HepG2 (cell line): Measurements from ENCODE around the gene MPZL3. TPM values are rescaled to one million over a fixed set of nuclear protein-coding genes. Genes with fewer than 3 reads are reported as not detected.
A peak's percentile ranks its signal among the peaks of the same experiment; 100 is the strongest.

Experiments used
- CCDC6 ChIP-seq: sonication (generic); formaldehyde crosslinking; IDR thresholded peaks from 2 replicates; pipeline ENCODE4 v1.8.1; 2022; ENCODE audit warnings: mild to moderate bottlenecking, missing genetic modification reagents, moderate library complexity
- HHEX ChIP-seq: IDR thresholded peaks from 2 replicates; pipeline ENCODE4 v1.6.1; 2016; ENCODE audit warnings: control low read depth
- HIVEP1 ChIP-seq: sonication (generic); formaldehyde crosslinking; IDR thresholded peaks from 2 replicates; pipeline ENCODE4 v1.4.0; 2020; ENCODE audit warnings: mild to moderate bottlenecking, missing genetic modification reagents
- HOXA9 ChIP-seq: sonication (generic); formaldehyde crosslinking; IDR thresholded peaks from 2 replicates; pipeline ENCODE4 v1.8.1; 2022; ENCODE audit warnings: missing genetic modification reagents, mild to moderate bottlenecking, moderate library complexity, borderline replicate concordance
- IKZF1 ChIP-seq: fragments of 450-650 bp; IDR thresholded peaks from 2 replicates; pipeline ENCODE4 v1.7.1; 2016
- NCOA1 ChIP-seq: sonication (generic); formaldehyde crosslinking; IDR thresholded peaks from 2 replicates; pipeline ENCODE4 v1.9.0; 2021; ENCODE audit warnings: missing genetic modification reagents
- NFIC ChIP-seq: IDR thresholded peaks from 2 replicates; pipeline ENCODE4 v1.6.1; 2012; ENCODE audit warnings: mild to moderate bottlenecking, low read length, inconsistent platforms
- PPARG ChIP-seq: conservative IDR thresholded peaks from 2 replicates; pipeline ENCODE4 v1.6.1; 2016; ENCODE audit warnings: missing biosample characterization, missing genetic modification reagents
- SIX4 ChIP-seq: sonication (generic); formaldehyde crosslinking; IDR thresholded peaks from 2 replicates; pipeline ENCODE4 v1.4.0; 2020; ENCODE audit warnings: missing genetic modification reagents
- STAG1 ChIP-seq: sonication (generic); formaldehyde crosslinking; IDR thresholded peaks from 2 replicates; pipeline ENCODE4 v1.4.0; 2020; ENCODE audit warnings: missing genetic modification reagents
- TBP ChIP-seq: sonication (generic); formaldehyde crosslinking; IDR thresholded peaks from 2 replicates; pipeline ENCODE4 v1.5.0; 2020; ENCODE audit warnings: missing genetic modification reagents
- ZBTB42 ChIP-seq: sonication (generic); formaldehyde crosslinking; IDR thresholded peaks from 2 replicates; pipeline ENCODE4 v1.5.0; 2020; ENCODE audit warnings: mild to moderate bottlenecking, missing genetic modification reagents
- ZFAT ChIP-seq: sonication (generic); formaldehyde crosslinking; conservative IDR thresholded peaks from 2 replicates; pipeline ENCODE4 v1.8.1; 2023; ENCODE audit warnings: missing genetic modification reagents, inconsistent platforms
- ZKSCAN1 ChIP-seq: fragments of 150-350 bp; IDR thresholded peaks from 2 replicates; pipeline ENCODE4 v1.6.1; 2014; ENCODE audit warnings: low read length
- ZNF326 ChIP-seq: sonication (generic); formaldehyde crosslinking; IDR thresholded peaks from 2 replicates; pipeline ENCODE4 v1.4.0; 2020; ENCODE audit warnings: missing genetic modification reagents, borderline replicate concordance
- ZNF737 ChIP-seq: sonication (generic); formaldehyde crosslinking; IDR thresholded peaks from 2 replicates; pipeline ENCODE4 v1.5.0; 2020; ENCODE audit warnings: missing genetic modification reagents, mild to moderate bottlenecking, borderline replicate concordance
- ZNF749 ChIP-seq: sonication (generic); formaldehyde crosslinking; IDR thresholded peaks from 2 replicates; pipeline ENCODE4 v1.8.0; 2022; ENCODE audit warnings: mild to moderate bottlenecking, missing genetic modification reagents, moderate library complexity, borderline replicate concordance
- polyA plus RNA-seq, 8 experiments: library from polyadenylated mRNA; depleted of rRNA in 3 of 8; stranded (reverse) in 7 of 8; unstranded in 1 of 8; fragments of >200 nt; fragmentation: Illumina TruSeq in 4 of 8; extraction: Trizol in 4 of 8; gene quantifications; 2 replicates each; pipeline versions ENCODE4 v1.2.1 to v1.2.3, GENCODE V29; 2011 to 2016; ENCODE audit warnings: low read depth in 4 of 8, missing spikeins in 1 of 8, mixed read lengths in 1 of 8; ENCODE audit not compliant: insufficient read depth in 1 of 8
- total RNA-seq, 5 experiments: library from RNA; depleted of rRNA; stranded (reverse); fragments of >200 nt; fragmentation: Illumina TruSeq; extraction: Trizol; gene quantifications; 2 replicates each; pipeline ENCODE4 v1.2.3, GENCODE V29; 2016; ENCODE audit warnings: low read depth in 1 of 5
- TF ChIP-seq, protein P1 (sequence below): sonication (generic); formaldehyde crosslinking; IDR thresholded peaks from 2 replicates; pipeline ENCODE4 v1.5.1; 2020; ENCODE audit warnings: missing genetic modification reagents, mild to moderate bottlenecking, borderline replicate concordance
- TF ChIP-seq, protein P2 (sequence below): IDR thresholded peaks from 2 replicates; pipeline ENCODE4 v1.6.1; 2012; ENCODE audit warnings: low read length, improper control_type of control experiment
- TF ChIP-seq, protein P3 (sequence below): sonication (generic); formaldehyde crosslinking; IDR thresholded peaks from 2 replicates; pipeline ENCODE4 v1.5.1; 2020; ENCODE audit warnings: mild to moderate bottlenecking, missing genetic modification reagents, moderate library complexity
- TF ChIP-seq, protein P4 (sequence below): sonication (generic); formaldehyde crosslinking; IDR thresholded peaks from 2 replicates; pipeline ENCODE4 v1.5.0; 2020; ENCODE audit warnings: mild to moderate bottlenecking, low read depth, missing genetic modification reagents, borderline replicate concordance
- TF ChIP-seq, protein P5 (sequence below): sonication (generic); formaldehyde crosslinking; IDR thresholded peaks from 2 replicates; pipeline ENCODE4; 2020; ENCODE audit warnings: missing genetic modification reagents, mild to moderate bottlenecking, borderline replicate concordance

The MPZL3 gene
- total and polyA plus RNA-seq, 2 of the 13 experiments (the other 11 are each of a cell fraction or from before 2014, with no cell fraction given), result 5.3 to 9.3 TPM

DNA sequence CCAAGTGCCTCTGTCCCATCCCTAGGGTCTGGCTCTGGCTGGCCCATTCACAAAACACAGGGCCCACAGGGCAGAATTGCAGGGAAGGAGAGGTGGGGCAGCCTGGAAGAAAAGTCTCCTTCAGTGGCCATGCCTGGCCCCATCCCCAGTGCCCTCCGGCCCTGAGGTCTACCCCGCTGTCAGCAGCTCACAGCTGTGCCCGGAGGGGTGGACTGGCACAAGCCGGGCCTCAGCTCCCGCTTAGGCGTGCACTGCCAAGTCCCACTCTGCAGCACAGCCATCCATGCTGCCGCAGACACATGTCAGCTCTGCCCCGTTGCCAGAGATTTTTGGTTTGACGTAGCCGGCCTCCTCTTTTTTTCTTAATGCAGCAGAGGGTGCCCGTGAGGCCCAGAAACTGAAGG, 71.9 kb downstream of the MPZL3 start (continued):
- TF ChIP-seq, protein P1, sequence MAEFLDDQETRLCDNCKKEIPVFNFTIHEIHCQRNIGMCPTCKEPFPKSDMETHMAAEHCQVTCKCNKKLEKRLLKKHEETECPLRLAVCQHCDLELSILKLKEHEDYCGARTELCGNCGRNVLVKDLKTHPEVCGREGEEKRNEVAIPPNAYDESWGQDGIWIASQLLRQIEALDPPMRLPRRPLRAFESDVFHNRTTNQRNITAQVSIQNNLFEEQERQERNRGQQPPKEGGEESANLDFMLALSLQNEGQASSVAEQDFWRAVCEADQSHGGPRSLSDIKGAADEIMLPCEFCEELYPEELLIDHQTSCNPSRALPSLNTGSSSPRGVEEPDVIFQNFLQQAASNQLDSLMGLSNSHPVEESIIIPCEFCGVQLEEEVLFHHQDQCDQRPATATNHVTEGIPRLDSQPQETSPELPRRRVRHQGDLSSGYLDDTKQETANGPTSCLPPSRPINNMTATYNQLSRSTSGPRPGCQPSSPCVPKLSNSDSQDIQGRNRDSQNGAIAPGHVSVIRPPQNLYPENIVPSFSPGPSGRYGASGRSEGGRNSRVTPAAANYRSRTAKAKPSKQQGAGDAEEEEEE (CRISPR knock-in tag), result no peak
- TF ChIP-seq, protein P2, sequence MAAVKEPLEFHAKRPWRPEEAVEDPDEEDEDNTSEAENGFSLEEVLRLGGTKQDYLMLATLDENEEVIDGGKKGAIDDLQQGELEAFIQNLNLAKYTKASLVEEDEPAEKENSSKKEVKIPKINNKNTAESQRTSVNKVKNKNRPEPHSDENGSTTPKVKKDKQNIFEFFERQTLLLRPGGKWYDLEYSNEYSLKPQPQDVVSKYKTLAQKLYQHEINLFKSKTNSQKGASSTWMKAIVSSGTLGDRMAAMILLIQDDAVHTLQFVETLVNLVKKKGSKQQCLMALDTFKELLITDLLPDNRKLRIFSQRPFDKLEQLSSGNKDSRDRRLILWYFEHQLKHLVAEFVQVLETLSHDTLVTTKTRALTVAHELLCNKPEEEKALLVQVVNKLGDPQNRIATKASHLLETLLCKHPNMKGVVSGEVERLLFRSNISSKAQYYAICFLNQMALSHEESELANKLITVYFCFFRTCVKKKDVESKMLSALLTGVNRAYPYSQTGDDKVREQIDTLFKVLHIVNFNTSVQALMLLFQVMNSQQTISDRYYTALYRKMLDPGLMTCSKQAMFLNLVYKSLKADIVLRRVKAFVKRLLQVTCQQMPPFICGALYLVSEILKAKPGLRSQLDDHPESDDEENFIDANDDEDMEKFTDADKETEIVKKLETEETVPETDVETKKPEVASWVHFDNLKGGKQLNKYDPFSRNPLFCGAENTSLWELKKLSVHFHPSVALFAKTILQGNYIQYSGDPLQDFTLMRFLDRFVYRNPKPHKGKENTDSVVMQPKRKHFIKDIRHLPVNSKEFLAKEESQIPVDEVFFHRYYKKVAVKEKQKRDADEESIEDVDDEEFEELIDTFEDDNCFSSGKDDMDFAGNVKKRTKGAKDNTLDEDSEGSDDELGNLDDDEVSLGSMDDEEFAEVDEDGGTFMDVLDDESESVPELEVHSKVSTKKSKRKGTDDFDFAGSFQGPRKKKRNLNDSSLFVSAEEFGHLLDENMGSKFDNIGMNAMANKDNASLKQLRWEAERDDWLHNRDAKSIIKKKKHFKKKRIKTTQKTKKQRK, result no peak
- TF ChIP-seq HHEX (CRISPR knock-in tag) (no peak), ZBTB42 (CRISPR knock-in tag) (no peak), ZFAT (no peak), TBP (CRISPR knock-in tag) (no peak), PPARG (CRISPR knock-in tag) (no peak), STAG1 (peak; percentile 19; the same call in 1 of the 2 replicates), NCOA1 (CRISPR knock-in tag) (no peak), CCDC6 (CRISPR knock-in tag) (no peak), SIX4 (no peak), IKZF1 (no peak), ZKSCAN1 (no peak), ZNF749 (CRISPR knock-in tag) (no peak), HIVEP1 (CRISPR knock-in tag) (no peak), ZNF326 (CRISPR knock-in tag) (no peak), NFIC (no peak), HOXA9 (no peak), ZNF737 (CRISPR knock-in tag) (no peak)
- TF ChIP-seq, protein P3, sequence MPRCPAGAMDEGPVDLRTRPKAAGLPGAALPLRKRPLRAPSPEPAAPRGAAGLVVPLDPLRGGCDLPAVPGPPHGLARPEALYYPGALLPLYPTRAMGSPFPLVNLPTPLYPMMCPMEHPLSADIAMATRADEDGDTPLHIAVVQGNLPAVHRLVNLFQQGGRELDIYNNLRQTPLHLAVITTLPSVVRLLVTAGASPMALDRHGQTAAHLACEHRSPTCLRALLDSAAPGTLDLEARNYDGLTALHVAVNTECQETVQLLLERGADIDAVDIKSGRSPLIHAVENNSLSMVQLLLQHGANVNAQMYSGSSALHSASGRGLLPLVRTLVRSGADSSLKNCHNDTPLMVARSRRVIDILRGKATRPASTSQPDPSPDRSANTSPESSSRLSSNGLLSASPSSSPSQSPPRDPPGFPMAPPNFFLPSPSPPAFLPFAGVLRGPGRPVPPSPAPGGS (CRISPR knock-in tag), result no peak
- TF ChIP-seq, protein P4, sequence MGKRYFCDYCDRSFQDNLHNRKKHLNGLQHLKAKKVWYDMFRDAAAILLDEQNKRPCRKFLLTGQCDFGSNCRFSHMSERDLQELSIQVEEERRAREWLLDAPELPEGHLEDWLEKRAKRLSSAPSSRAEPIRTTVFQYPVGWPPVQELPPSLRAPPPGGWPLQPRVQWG, result no peak
- TF ChIP-seq, protein P5, sequence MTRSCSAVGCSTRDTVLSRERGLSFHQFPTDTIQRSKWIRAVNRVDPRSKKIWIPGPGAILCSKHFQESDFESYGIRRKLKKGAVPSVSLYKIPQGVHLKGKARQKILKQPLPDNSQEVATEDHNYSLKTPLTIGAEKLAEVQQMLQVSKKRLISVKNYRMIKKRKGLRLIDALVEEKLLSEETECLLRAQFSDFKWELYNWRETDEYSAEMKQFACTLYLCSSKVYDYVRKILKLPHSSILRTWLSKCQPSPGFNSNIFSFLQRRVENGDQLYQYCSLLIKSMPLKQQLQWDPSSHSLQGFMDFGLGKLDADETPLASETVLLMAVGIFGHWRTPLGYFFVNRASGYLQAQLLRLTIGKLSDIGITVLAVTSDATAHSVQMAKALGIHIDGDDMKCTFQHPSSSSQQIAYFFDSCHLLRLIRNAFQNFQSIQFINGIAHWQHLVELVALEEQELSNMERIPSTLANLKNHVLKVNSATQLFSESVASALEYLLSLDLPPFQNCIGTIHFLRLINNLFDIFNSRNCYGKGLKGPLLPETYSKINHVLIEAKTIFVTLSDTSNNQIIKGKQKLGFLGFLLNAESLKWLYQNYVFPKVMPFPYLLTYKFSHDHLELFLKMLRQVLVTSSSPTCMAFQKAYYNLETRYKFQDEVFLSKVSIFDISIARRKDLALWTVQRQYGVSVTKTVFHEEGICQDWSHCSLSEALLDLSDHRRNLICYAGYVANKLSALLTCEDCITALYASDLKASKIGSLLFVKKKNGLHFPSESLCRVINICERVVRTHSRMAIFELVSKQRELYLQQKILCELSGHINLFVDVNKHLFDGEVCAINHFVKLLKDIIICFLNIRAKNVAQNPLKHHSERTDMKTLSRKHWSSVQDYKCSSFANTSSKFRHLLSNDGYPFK (CRISPR knock-in tag), result no peak
